ENCODE measurements around the gene ZNF639. TPM values are rescaled to one million over a fixed set of nuclear protein-coding genes. Genes with fewer than 3 reads are reported as not detected.

ZNF639 gene
- total RNA-seq, 1 experiment from 2014 or later: 28.6 TPM

DNA sequence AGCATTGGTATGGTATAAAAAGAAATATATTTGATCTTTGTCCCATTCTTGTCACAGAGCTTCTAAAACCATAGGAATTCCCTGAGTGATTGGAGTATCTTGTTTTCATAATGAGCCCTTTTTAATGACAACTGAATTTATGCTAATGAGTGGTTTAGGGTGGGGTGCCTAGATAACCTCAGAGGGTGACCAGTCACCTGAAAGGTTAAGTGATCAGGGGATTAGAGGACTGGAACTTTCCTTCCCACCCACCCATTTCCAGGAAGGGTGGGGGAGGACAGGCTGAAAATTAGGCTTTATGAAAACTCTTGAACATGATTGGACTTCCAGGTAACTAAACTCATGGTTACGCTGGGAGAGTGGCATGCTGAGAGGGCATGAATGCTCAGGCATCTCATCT, 33.2 kb downstream of the ZNF639 start:
- no TSS peak for BruUV-seq (replicated peaks)

DNA sequence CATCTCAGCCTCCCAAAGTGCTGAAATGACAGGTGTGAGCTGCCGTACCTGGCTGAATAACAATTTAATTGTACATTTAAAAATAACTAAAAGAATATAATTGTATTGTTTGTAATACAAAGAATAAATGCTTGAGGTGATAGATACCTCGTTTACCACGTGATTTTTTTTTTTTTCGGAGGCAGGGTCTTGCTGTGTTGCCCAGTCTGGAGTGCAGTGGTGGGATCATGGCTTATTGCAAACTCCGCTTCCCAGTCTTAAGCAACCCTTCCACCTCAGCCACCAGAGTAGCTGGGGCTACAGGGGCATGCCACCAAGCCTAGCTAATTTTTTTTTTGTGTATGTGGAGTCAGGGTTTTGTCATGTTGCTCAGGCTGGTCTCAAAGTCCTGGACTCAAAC, 40.5 kb downstream of the ZNF639 start:
- no peak for DNase-seq
- CTCF ChIA-PET: no interaction called here
- no peaks in the 10 kb centered on the region for H3K27me3 Mint-ChIP-seq (ENCODE audit: insufficient read depth, unreplicated experiment)
- H3K4me3 Mint-ChIP-seq (ENCODE audit: unreplicated experiment): no peak overlapping the region
- POLR2A ChIA-PET: no interaction called here
- Histone ChIP-seq H3K27me3 (replicated peaks; ENCODE audit: control insufficient read depth, insufficient read depth, low read length) (no peaks in the 10 kb centered on the region), H3K36me3 (ENCODE audit: control insufficient read depth, insufficient read depth, low read length) (no peaks in the 10 kb centered on the region), H3K9me3 (no peaks in the 10 kb centered on the region), H3K4me1 (no peaks in the 10 kb centered on the region), H3K4me3 (ENCODE audit: low read depth, low read length) (no peak overlapping the region)
- no TSS peak for BruUV-seq (replicated peaks)
- H3K27ac Mint-ChIP-seq (ENCODE audit: unreplicated experiment): no peak overlapping the region
- TF ChIP-seq, protein P1, sequence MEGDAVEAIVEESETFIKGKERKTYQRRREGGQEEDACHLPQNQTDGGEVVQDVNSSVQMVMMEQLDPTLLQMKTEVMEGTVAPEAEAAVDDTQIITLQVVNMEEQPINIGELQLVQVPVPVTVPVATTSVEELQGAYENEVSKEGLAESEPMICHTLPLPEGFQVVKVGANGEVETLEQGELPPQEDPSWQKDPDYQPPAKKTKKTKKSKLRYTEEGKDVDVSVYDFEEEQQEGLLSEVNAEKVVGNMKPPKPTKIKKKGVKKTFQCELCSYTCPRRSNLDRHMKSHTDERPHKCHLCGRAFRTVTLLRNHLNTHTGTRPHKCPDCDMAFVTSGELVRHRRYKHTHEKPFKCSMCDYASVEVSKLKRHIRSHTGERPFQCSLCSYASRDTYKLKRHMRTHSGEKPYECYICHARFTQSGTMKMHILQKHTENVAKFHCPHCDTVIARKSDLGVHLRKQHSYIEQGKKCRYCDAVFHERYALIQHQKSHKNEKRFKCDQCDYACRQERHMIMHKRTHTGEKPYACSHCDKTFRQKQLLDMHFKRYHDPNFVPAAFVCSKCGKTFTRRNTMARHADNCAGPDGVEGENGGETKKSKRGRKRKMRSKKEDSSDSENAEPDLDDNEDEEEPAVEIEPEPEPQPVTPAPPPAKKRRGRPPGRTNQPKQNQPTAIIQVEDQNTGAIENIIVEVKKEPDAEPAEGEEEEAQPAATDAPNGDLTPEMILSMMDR (IDR thresholded peaks at IDR 0.05; ENCODE audit: insufficient read depth in 1 of 2, low read depth in 1 of 2, low read length in 1 of 2, severe bottlenecking in 1 of 2, unreplicated experiment in 1 of 2): no peak
- no peaks in the 10 kb centered on the region for H3K4me1 Mint-ChIP-seq (ENCODE audit: low read depth, unreplicated experiment)
- intact Hi-C loops (cut with micrococcal nuclease; ENCODE audit: unreplicated experiment): no loop called here
- H3K36me3 Mint-ChIP-seq (ENCODE audit: insufficient read depth, unreplicated experiment): peaks cover 47% of the 10 kb centered on the region
- H3K9me3 Mint-ChIP-seq (ENCODE audit: unreplicated experiment): no peaks in the 10 kb centered on the region

More for the DNA sequence above, 33.2 kb downstream of the ZNF639 start:
- no peak overlapping the region for H3K27ac Mint-ChIP-seq (ENCODE audit: unreplicated experiment)
- POLR2A ChIA-PET: no interaction called here
- Histone ChIP-seq H3K9me3 (no peaks in the 10 kb centered on the region), H3K4me1 (peaks cover 10% of the 10 kb centered on the region), H3K36me3 (ENCODE audit: control insufficient read depth, insufficient read depth, low read length) (no peaks in the 10 kb centered on the region; the same call in 1 of the 2 replicates), H3K27me3 (replicated peaks; ENCODE audit: control insufficient read depth, insufficient read depth, low read length) (no peaks in the 10 kb centered on the region), H3K4me3 (ENCODE audit: low read depth, low read length) (no peak overlapping the region)
- TF ChIP-seq, protein P1 (IDR thresholded peaks at IDR 0.05; ENCODE audit: insufficient read depth in 1 of 2, low read depth in 1 of 2, low read length in 1 of 2, severe bottlenecking in 1 of 2, unreplicated experiment in 1 of 2): no peak
- intact Hi-C loops (cut with micrococcal nuclease; ENCODE audit: unreplicated experiment): no loop called here
- peaks cover 68% of the 10 kb centered on the region for H3K36me3 Mint-ChIP-seq (ENCODE audit: insufficient read depth, unreplicated experiment)
- no peaks in the 10 kb centered on the region for H3K9me3 Mint-ChIP-seq (ENCODE audit: unreplicated experiment)
- no peak overlapping the region for H3K4me3 Mint-ChIP-seq (ENCODE audit: unreplicated experiment)
- H3K27me3 Mint-ChIP-seq (ENCODE audit: insufficient read depth, unreplicated experiment): no peaks in the 10 kb centered on the region
- CTCF ChIA-PET: no interaction called here
- H3K4me1 Mint-ChIP-seq (ENCODE audit: low read depth, unreplicated experiment): no peaks in the 10 kb centered on the region
- DNase-seq: no peak

GRCh38 chr3:179369621-179370020, 46.8 kb downstream of the ZNF639 start:
- Mint-ChIP-seq H3K27me3 (ENCODE audit: insufficient read depth, unreplicated experiment) (no peaks in the 10 kb centered on the region), H3K36me3 (ENCODE audit: insufficient read depth, unreplicated experiment) (peaks cover 27% of the 10 kb centered on the region), H3K9me3 (ENCODE audit: unreplicated experiment) (no peaks in the 10 kb centered on the region), H3K27ac (ENCODE audit: unreplicated experiment) (no peak overlapping the region), H3K4me3 (ENCODE audit: unreplicated experiment) (no peak overlapping the region), H3K4me1 (ENCODE audit: low read depth, unreplicated experiment) (no peaks in the 10 kb centered on the region)
- intact Hi-C loops (cut with micrococcal nuclease; ENCODE audit: unreplicated experiment): no loop called here
- TF ChIP-seq, protein P1 (IDR thresholded peaks at IDR 0.05; ENCODE audit: insufficient read depth in 1 of 2, low read depth in 1 of 2, low read length in 1 of 2, severe bottlenecking in 1 of 2, unreplicated experiment in 1 of 2): no peak
- DNase-seq: no peak
- Histone ChIP-seq H3K4me3 (ENCODE audit: low read depth, low read length) (no peak overlapping the region), H3K36me3 (ENCODE audit: control insufficient read depth, insufficient read depth, low read length) (no peaks in the 10 kb centered on the region; the same call in 1 of the 2 replicates), H3K9me3 (no peaks in the 10 kb centered on the region), H3K27me3 (replicated peaks; ENCODE audit: control insufficient read depth, insufficient read depth, low read length) (no peaks in the 10 kb centered on the region), H3K4me1 (no peaks in the 10 kb centered on the region)
- BruUV-seq (replicated peaks): no TSS peak
- ChIA-PET CTCF (no interaction called here), POLR2A (no interaction called here)

Measured in Caco-2 (cell line).